GM12878 (cell line): ENCODE results near the gene PRDM4. TPM values are rescaled to one million over a fixed set of nuclear protein-coding genes. Genes with fewer than 3 reads are reported as not detected.
"Not testable (repeated sequence)": the region's sequence is repeated elsewhere in the genome, so short reads cannot be mapped to it uniquely, and the experiment has no call there.

Experiments
- ATAC-seq: fragments of 200-7000 bp; cut with Tn5 transposase; 3 replicates; pipeline ENCODE4 v1.9.1; 2020; ENCODE audit warnings: mild to moderate bottlenecking, moderate library complexity
- BruUV-seq: library from RNA; stranded (reverse); fragments of 400-500 nt; replicated peaks from 2 replicates; lab custom pipeline; 2021; lab: Mats Ljungman, UMichigan
- CTCF ChIA-PET: fragments of 300-600 bp; sonication (Branson Sonifier 250); formaldehyde crosslinking; extraction: SDS; loops from one replicate; lab custom pipeline; 2021; ENCODE audit warnings: inconsistent platforms; lab: Yijun Ruan, JAX
- POLR2A ChIA-PET: fragments of 350-600 bp; formaldehyde crosslinking; extraction: SDS; loops from one replicate; lab custom pipeline; 2021; ENCODE audit warnings: inconsistent platforms; lab: Charles Lee
- RAD21 ChIA-PET: fragments of 300-600 bp; sonication (Branson Sonifier 250); formaldehyde crosslinking; loops from one replicate; lab custom pipeline; 2023; ENCODE audit warnings: antibody characterized with exemption; ENCODE audit not compliant: unreplicated experiment; lab: Charles Lee
- SMC1A ChIA-PET: fragments of 300-600 bp; sonication (Branson Sonifier 250); formaldehyde crosslinking; loops from one replicate; lab custom pipeline; 2023; ENCODE audit not compliant: unreplicated experiment, uncharacterized antibody; lab: Charles Lee
- DNase-seq: peaks from one replicate; pipeline ENCODE4 v3.0.0-alpha.2; 2011; ENCODE audit warnings: low read depth, low spot score
- FAIRE-seq: peaks from 3 replicates; lab custom pipeline; 2011; peaks lifted over from hg19 to GRCh38; lab: Jason Lieb, UNC
- H2AFZ ChIP-seq: 2 replicates; pipeline ENCODE4 v1.6.0; 2011; ENCODE audit warnings: low read depth, low read length, control low read depth; ENCODE audit not compliant: control insufficient read depth
- H3K27ac ChIP-seq: 2 replicates; pipeline ENCODE4 v1.5.1; 2011; ENCODE audit warnings: control low read depth; ENCODE audit not compliant: control insufficient read depth, insufficient read depth
- H3K27me3 ChIP-seq, 2 experiments: replicated peaks in 1 of 2; 2 replicates each; pipeline versions ENCODE4 v1.6.0 to v1.6.1; 2011; ENCODE audit warnings: low read length in 1 of 2; ENCODE audit not compliant: control insufficient read depth in 2 of 2, insufficient read depth in 2 of 2
- H3K36me3 ChIP-seq, 2 experiments: 2 replicates each; pipeline ENCODE4 v1.5.1; 2011; ENCODE audit warnings: low read length in 1 of 2; ENCODE audit not compliant: control insufficient read depth in 2 of 2, insufficient read depth in 2 of 2
- H3K4me1 ChIP-seq: 2 replicates; pipeline ENCODE4 v1.6.1; 2011; ENCODE audit warnings: mild to moderate bottlenecking, low read length, moderate library complexity, mixed read lengths; ENCODE audit not compliant: control insufficient read depth, insufficient read depth
- H3K4me2 ChIP-seq: 2 replicates; pipeline ENCODE4 v1.6.0; 2011; ENCODE audit warnings: control low read depth; ENCODE audit not compliant: control insufficient read depth, insufficient read depth
- H3K4me3 ChIP-seq: fragments of 200-600 bp; sonication (generic); 2 replicates; pipeline ENCODE4 v1.5.1; 2016
- H3K79me2 ChIP-seq: 2 replicates; pipeline ENCODE4 v1.6.0; 2011; ENCODE audit warnings: low read length; ENCODE audit not compliant: control insufficient read depth, insufficient read depth
- H3K9ac ChIP-seq: 2 replicates; pipeline ENCODE4 v1.8.0; 2011; ENCODE audit warnings: low read length, control low read depth, mixed read lengths; ENCODE audit not compliant: control insufficient read depth, insufficient read depth
- H3K9me3 ChIP-seq: replicated peaks from 3 replicates; pipeline ENCODE4 v1.5.1; 2011; ENCODE audit warnings: mild to moderate bottlenecking, low read length; ENCODE audit not compliant: control insufficient read depth, insufficient read depth
- H4K20me1 ChIP-seq: 2 replicates; pipeline ENCODE4 v1.6.0; 2011; ENCODE audit not compliant: control insufficient read depth, insufficient read depth
- GATAD2B ChIP-seq: fragments of 450-650 bp; conservative IDR thresholded peaks from 2 replicates; pipeline ENCODE4 v1.6.1; 2017; ENCODE audit warnings: low read depth, mild to moderate bottlenecking, moderate library complexity
- YY1 ChIP-seq: IDR thresholded peaks from 2 replicates; pipeline ENCODE4 v1.6.1; 2011; ENCODE audit warnings: low read depth, mild to moderate bottlenecking, low read length
- WGBS: methylation state at CpG from one replicate; pipeline ENCODE4 v1.1.6; 2016; ENCODE audit warnings: low lambda C conversion rate; ENCODE audit not compliant: insufficient replicate concordance, insufficient coverage; ENCODE audit errors: missing lambda C conversion rate; 5-methylcytosine and 5-hydroxymethylcytosine counted together
- in situ Hi-C: fragments of 300-500 bp; cut with MboI; formaldehyde crosslinking; loops from 9 replicates; pipeline ENCODE4 v1.14.3; 2018; ENCODE audit warnings: mixed read lengths
- intact Hi-C: fragments of 100-400 bp; cut with micrococcal nuclease; formaldehyde crosslinking; loops from one replicate; pipeline ENCODE4 v1.14.2; 2022; ENCODE audit not compliant: unreplicated experiment
- polyA plus RNA-seq, 11 experiments: library from polyadenylated mRNA; depleted of rRNA in 4 of 11; unstranded in 6 of 11; stranded (reverse) in 5 of 11; fragments of >200 nt; fragmentation: Nextera tagmentation in 4 of 11; fragmentation: Illumina TruSeq in 1 of 11; extraction: Ambion mirVana in 4 of 11; extraction: Trizol in 1 of 11; gene quantifications; 1 replicate in 1 of 11; 2 replicates in 10 of 11; pipeline versions ENCODE4 v1.2.1 to v1.2.3, GENCODE V29; 2011 to 2016; ENCODE audit warnings: inconsistent platforms in 2 of 11, missing spikeins in 2 of 11, low read depth in 1 of 11
- total RNA-seq, 4 experiments: library from RNA; depleted of rRNA in 3 of 4; stranded (reverse); fragments of >200 nt in 3 of 4; fragmentation: Illumina TruSeq in 1 of 4; extraction: Trizol in 1 of 4; gene quantifications; 2 replicates each; pipeline versions ENCODE4 v1.2.1 to v1.2.3, GENCODE V29; 2013 to 2021

PRDM4 gene
- total and polyA plus RNA-seq, 10 of the 15 experiments (the other 5 are each of a cell fraction or from before 2014, with no cell fraction given) = 5.1 to 22.2 (median 15.0) TPM

DNA sequence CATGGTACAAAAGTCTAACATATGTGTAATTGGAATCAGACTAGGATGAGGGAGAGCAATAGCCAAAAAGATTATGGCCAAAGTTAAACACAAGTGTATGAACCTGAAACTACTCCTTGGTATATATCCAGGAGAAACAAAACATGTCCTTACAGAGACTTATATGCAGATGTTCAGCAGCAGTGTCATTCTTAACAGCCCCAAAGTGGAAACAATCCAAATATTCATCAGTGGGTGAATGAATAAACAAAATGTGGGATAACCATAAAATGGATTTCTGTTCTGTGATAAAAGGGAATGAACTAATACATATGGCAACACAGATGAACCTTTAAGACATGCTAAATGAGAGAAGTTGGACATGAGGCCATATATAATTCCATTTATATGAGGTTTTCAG, 45.2 kb downstream of the PRDM4 start:
- TF ChIP-seq YY1 (no peak), GATAD2B (no peak)
- Histone ChIP-seq H2AFZ (no peak overlapping the region), H4K20me1 (no peaks in the 10 kb centered on the region), H3K9me3 (no peaks in the 10 kb centered on the region), H3K27ac (no peak overlapping the region), H3K4me1 (no peaks in the 10 kb centered on the region), H3K4me3 (no peak overlapping the region), H3K4me2 (no peak overlapping the region), H3K9ac (no peak overlapping the region), H3K27me3 (no peaks in the 10 kb centered on the region), H3K36me3 (peaks cover 0 to 10% of the 10 kb centered on the region in 2 experiments; a peak in 2 of 4 replicates), H3K79me2 (no peaks in the 10 kb centered on the region)
- DNase-seq (no peak), ATAC-seq (no peak), FAIRE-seq (no peak)
- CTCF ChIA-PET = no interaction called here
- in situ Hi-C loops (no loop called here), intact Hi-C loops (no loop called here)
- POLR2A ChIA-PET = no interaction called here
- RAD21 ChIA-PET = no interaction called here
- SMC1A ChIA-PET = no interaction called here
- BruUV-seq = no TSS peak

- H2AFZ ChIP-seq, in situ Hi-C loops, intact Hi-C loops, H3K27ac ChIP-seq, POLR2A ChIA-PET, H3K4me3 ChIP-seq, BruUV-seq, H3K79me2 ChIP-seq, H3K4me2 ChIP-seq, FAIRE-seq, ATAC-seq, DNase-seq, SMC1A ChIA-PET, H3K9me3 ChIP-seq, H4K20me1 ChIP-seq, H3K4me1 ChIP-seq, H3K27me3 ChIP-seq, H3K9ac ChIP-seq, RAD21 ChIA-PET: not testable (repeated sequence)
- 99% methylated on average over 4 of the region's 5 CpGs for WGBS
- peaks cover 1 to 44% of the 10 kb centered on the region in 2 experiments for H3K36me3 ChIP-seq
- CTCF ChIA-PET = interaction anchor here (1.2 kb wide), 1 partner anchor 30 kb away, joined by 3 read pairs; no protein-coding TSS in a partner anchor
Measured at GRCh38 chr12:107705522-107705921, 55.4 kb downstream of the PRDM4 start.
